Breast epithelium (tissue), 4 donors: Measurements from ENCODE around the gene TIFAB. TPM values are rescaled to one million over a fixed set of nuclear protein-coding genes. Genes with fewer than 3 reads are reported as not detected.

ENCODE experiments used
- DNase-seq, 2 donors: peaks; one replicate each; pipeline ENCODE4 v3.0.0-alpha.2; 2019; ENCODE audit warnings: low spot score in 2 of 2
- H3K27ac ChIP-seq, 2 donors: fragments of 200-600 bp; sonication (generic) in 1 of 2; one replicate each; pipeline ENCODE4 v1.5.1; 2016 to 2019; ENCODE audit warnings: mild to moderate bottlenecking in 1 of 2
- H3K27me3 ChIP-seq, 2 donors: fragments of 200-600 bp; sonication (generic) in 1 of 2; one replicate each; pipeline versions ENCODE4 v1.5.1 to v1.6.0; 2017 to 2019; ENCODE audit warnings: control low read depth in 1 of 2, mild to moderate bottlenecking in 1 of 2
- H3K36me3 ChIP-seq: fragments of 200-600 bp; one replicate; pipeline ENCODE4 v1.5.1; 2019
- H3K4me1 ChIP-seq, 2 donors: fragments of 200-600 bp; sonication (generic); one replicate each; pipeline ENCODE4 v1.5.1; 2016 to 2019; ENCODE audit warnings: control low read depth in 1 of 2
- H3K4me3 ChIP-seq, 3 donors: fragments of 200-600 bp; sonication (generic); 1 replicate in 2 of 3; 2 replicates in 1 of 3; pipeline ENCODE4 v1.5.1; 2016 to 2019; ENCODE audit warnings: mild to moderate bottlenecking in 3 of 3, moderate library complexity in 2 of 3
- H3K9me3 ChIP-seq, 2 donors: fragments of 200-600 bp; sonication (generic) in 1 of 2; one replicate each; pipeline ENCODE4 v1.5.1; 2016 to 2019; ENCODE audit warnings: control low read depth in 1 of 2
- POLR2A ChIP-seq: fragments of 450-650 bp; IDR thresholded peaks from one replicate; pipeline ENCODE4 v1.6.1; 2016; ENCODE audit warnings: antibody characterized with exemption, mild to moderate bottlenecking, moderate library complexity
- POLR2AphosphoS5 ChIP-seq, 3 donors: sonication (generic); formaldehyde crosslinking; IDR thresholded peaks; one replicate each; pipeline ENCODE4 v1.6.1; 2017; ENCODE audit warnings: antibody characterized with exemption in 3 of 3
- intact Hi-C: fragments of 100-400 bp; cut with DNase I; formaldehyde crosslinking; loops from one replicate; pipeline ENCODE4 v1.15.1; 2023; ENCODE audit warnings: low total_unique reads
- total RNA-seq, 3 donors: library from RNA; depleted of rRNA; stranded (reverse); fragments of >200 nt; gene quantifications; one replicate each; pipeline ENCODE4 v1.1.0, GENCODE V29; 2016
- TF ChIP-seq, protein P1 (sequence below), 3 donors: fragments of 450-650 bp; IDR thresholded peaks; one replicate each; pipeline ENCODE4 v1.5.1; 2016 to 2017; ENCODE audit warnings: antibody characterized with exemption in 3 of 3, mild to moderate bottlenecking in 3 of 3, moderate library complexity in 3 of 3

The TIFAB gene
- total RNA-seq, 3 donors from 2014 or later: not detected

DNA sequence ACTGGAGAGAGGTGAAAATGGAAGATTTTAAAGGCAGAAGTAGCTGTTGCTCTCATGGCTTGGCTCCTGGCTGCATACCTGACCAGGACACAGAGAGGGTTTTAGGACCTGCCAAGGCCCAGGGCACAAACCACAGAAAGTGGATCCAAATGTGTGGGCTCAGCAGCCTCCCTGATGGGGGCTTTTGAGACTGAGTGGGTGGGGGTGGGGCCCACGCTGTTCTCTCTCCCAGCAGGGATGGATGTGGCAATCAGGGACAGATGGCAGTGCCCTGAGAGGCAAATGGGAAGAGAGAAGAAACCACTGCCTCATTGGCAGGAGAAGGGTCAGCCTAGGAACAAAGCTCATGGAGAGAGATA lies 34.9 kb upstream of the TIFAB start:
- no peak overlapping the region for H3K4me3 ChIP-seq
- H3K9me3 ChIP-seq: no peaks in the 10 kb centered on the region
- TF ChIP-seq, protein P1, sequence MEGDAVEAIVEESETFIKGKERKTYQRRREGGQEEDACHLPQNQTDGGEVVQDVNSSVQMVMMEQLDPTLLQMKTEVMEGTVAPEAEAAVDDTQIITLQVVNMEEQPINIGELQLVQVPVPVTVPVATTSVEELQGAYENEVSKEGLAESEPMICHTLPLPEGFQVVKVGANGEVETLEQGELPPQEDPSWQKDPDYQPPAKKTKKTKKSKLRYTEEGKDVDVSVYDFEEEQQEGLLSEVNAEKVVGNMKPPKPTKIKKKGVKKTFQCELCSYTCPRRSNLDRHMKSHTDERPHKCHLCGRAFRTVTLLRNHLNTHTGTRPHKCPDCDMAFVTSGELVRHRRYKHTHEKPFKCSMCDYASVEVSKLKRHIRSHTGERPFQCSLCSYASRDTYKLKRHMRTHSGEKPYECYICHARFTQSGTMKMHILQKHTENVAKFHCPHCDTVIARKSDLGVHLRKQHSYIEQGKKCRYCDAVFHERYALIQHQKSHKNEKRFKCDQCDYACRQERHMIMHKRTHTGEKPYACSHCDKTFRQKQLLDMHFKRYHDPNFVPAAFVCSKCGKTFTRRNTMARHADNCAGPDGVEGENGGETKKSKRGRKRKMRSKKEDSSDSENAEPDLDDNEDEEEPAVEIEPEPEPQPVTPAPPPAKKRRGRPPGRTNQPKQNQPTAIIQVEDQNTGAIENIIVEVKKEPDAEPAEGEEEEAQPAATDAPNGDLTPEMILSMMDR (IDR thresholded peaks at IDR 0.05): no peak
- no peak for TF ChIP-seq POLR2AphosphoS5 (IDR thresholded peaks at IDR 0.05)
- TF ChIP-seq POLR2A: no peak
- DNase-seq: peak in 1 of 2 donors; percentile 61
- no peaks in the 10 kb centered on the region for H3K36me3 ChIP-seq
- H3K27me3 ChIP-seq: peaks cover 0 to 13% of the 10 kb centered on the region in 2 donors
- intact Hi-C loops: no loop called here
- no peak overlapping the region for H3K27ac ChIP-seq
- no peaks in the 10 kb centered on the region for H3K4me1 ChIP-seq

GRCh38 chr5:135486131-135487036 lies 34.2 kb upstream of the TIFAB start:
- TF ChIP-seq, protein P1 (IDR thresholded peaks at IDR 0.05): no peak
- TF ChIP-seq POLR2A: no peak
- DNase-seq: no peak

GRCh38 chr5:135484674-135485086 lies 32.5 kb upstream of the TIFAB start:
- Histone ChIP-seq H3K4me3 (no peak overlapping the region), H3K9me3 (no peaks in the 10 kb centered on the region), H3K27ac (no peak overlapping the region), H3K27me3 (peaks cover 0 to 21% of the 10 kb centered on the region in 2 donors), H3K36me3 (no peaks in the 10 kb centered on the region), H3K4me1 (no peaks in the 10 kb centered on the region)
- TF ChIP-seq, protein P1 (IDR thresholded peaks at IDR 0.05): no peak
- TF ChIP-seq POLR2A (no peak), POLR2AphosphoS5 (IDR thresholded peaks at IDR 0.05) (no peak)
- DNase-seq: no peak
- intact Hi-C loops: no loop called here

More at GRCh38 chr5:135486131-135487036, 34.2 kb upstream of the TIFAB start:
- H3K9me3 ChIP-seq: no peaks in the 10 kb centered on the region
- H3K4me3 ChIP-seq: no peak overlapping the region
- H3K27ac ChIP-seq: no peak overlapping the region
- intact Hi-C loops: no loop called here
- H3K36me3 ChIP-seq: no peaks in the 10 kb centered on the region
- H3K27me3 ChIP-seq: peaks cover 0 to 13% of the 10 kb centered on the region in 2 donors
- H3K4me1 ChIP-seq: no peaks in the 10 kb centered on the region

GRCh38 chr5:135483254-135483653 lies 31.1 kb upstream of the TIFAB start:
- Histone ChIP-seq H3K4me3 (no peak overlapping the region), H3K27ac (no peak overlapping the region), H3K9me3 (no peaks in the 10 kb centered on the region), H3K4me1 (no peaks in the 10 kb centered on the region), H3K27me3 (peaks cover 0 to 13% of the 10 kb centered on the region in 2 donors), H3K36me3 (no peaks in the 10 kb centered on the region)
- TF ChIP-seq, protein P1 (IDR thresholded peaks at IDR 0.05): no peak
- TF ChIP-seq POLR2A (no peak), POLR2AphosphoS5 (IDR thresholded peaks at IDR 0.05) (no peak)
- intact Hi-C loops: no loop called here
- no peak for DNase-seq

DNA sequence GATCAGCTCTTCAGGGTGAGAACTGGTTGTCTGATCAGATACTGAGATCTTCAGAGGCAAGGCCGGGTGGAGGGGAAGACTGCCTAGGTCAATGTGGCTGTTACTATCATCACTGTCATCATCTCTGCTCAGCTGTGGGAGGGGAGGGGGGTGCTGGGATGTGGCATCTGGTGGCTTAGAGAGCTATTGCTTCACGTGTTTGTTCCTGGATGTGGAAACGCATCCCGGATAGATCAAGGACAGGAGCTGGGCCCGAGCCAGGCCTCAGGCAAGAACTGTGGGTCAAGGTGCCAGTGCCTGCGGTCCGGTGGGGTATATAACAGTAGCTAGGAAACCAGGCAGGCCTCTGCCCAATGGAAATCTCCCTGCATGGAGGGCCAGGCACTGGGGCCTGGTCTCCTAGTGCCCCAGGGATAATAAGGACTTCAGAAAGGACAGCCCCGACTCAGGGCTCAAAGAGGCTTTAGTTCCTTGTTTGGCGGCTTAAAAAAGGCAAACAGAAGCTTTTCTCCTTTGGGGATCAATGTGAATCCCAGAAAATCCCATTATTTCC lies 30.3 kb upstream of the TIFAB start:
- intact Hi-C loops: no loop called here
- Histone ChIP-seq H3K4me3 (no peak overlapping the region), H3K27me3 (peaks cover 0 to 12% of the 10 kb centered on the region in 2 donors), H3K27ac (no peak overlapping the region), H3K4me1 (no peaks in the 10 kb centered on the region), H3K9me3 (no peaks in the 10 kb centered on the region), H3K36me3 (no peaks in the 10 kb centered on the region)
- TF ChIP-seq POLR2AphosphoS5 (IDR thresholded peaks at IDR 0.05) (no peak), POLR2A (no peak)
- TF ChIP-seq, protein P1 (IDR thresholded peaks at IDR 0.05): no peak
- DNase-seq: no peak
